Activated naive CD8-positive, alpha-beta T cell (primary cell): ENCODE measurements around the gene AGPS.

ENCODE experiments used
- H3K27ac Mint-ChIP-seq: one replicate; pipeline ENCODE4 v1.8.0; 2021; ENCODE audit warnings: mixed read lengths
- H3K27me3 Mint-ChIP-seq: one replicate; pipeline ENCODE4 v1.8.0; 2021; ENCODE audit warnings: mixed read lengths
- H3K36me3 Mint-ChIP-seq: one replicate; pipeline ENCODE4 v1.8.0; 2021; ENCODE audit warnings: mixed read lengths
- H3K4me1 Mint-ChIP-seq: one replicate; pipeline ENCODE4 v1.8.0; 2021; ENCODE audit warnings: low read depth, mixed read lengths
- H3K4me3 Mint-ChIP-seq: one replicate; pipeline ENCODE4 v1.8.0; 2021; ENCODE audit warnings: mild to moderate bottlenecking, mixed read lengths
- H3K9me3 Mint-ChIP-seq: one replicate; pipeline ENCODE4 v1.8.0; 2021; ENCODE audit warnings: low read depth, mixed read lengths

Gene AGPS

DNA sequence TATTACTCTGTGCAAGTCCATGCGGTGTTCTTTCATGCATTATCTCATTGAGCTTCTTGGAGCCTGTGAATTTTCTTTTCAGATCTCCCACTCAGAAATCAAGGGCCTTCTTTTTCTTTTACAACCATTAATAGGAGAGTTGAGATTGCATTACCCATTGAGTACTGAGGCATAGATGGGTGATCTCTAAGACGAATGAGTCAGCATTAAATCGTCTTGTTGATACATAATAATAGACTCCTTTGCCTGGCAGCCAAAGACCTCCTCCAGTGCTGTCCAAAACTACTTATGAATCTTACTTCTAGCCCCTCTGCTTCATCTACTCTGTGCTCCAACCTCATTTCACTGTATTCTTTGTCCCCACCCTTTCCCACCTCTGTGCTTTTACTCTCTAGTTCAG lies 180.5 kb downstream of the AGPS start:
- Mint-ChIP-seq H3K27me3 (peaks cover 1% of the 10 kb centered on the region), H3K4me3 (no peak overlapping the region), H3K9me3 (no peaks in the 10 kb centered on the region), H3K27ac (no peak overlapping the region), H3K36me3 (peaks cover 2% of the 10 kb centered on the region), H3K4me1 (no peaks in the 10 kb centered on the region)

DNA sequence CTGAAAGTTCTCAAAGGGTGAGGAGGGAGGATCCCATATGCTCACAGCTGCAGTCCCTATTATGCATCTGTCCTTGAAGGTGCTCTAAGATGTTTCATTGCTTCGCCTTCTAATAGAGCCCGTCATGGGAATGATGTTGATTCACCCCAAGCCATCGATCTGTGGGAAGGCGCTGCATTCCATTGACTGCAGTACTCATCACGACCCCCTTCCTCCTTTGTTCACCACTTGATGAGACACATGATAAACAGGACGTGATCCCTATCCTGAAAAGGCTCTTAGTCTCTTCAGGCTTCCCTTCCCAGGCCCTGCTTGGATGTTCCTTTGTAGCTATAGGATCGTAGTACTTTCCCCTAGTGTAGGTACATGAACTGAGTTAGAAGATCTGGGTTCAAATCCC lies 181.8 kb downstream of the AGPS start:
- no peaks in the 10 kb centered on the region for H3K9me3 Mint-ChIP-seq
- H3K27me3 Mint-ChIP-seq = peaks cover 1% of the 10 kb centered on the region
- no peak overlapping the region for H3K27ac Mint-ChIP-seq
- H3K4me1 Mint-ChIP-seq = no peaks in the 10 kb centered on the region
- no peaks in the 10 kb centered on the region for H3K36me3 Mint-ChIP-seq
- H3K4me3 Mint-ChIP-seq = no peak overlapping the region

DNA sequence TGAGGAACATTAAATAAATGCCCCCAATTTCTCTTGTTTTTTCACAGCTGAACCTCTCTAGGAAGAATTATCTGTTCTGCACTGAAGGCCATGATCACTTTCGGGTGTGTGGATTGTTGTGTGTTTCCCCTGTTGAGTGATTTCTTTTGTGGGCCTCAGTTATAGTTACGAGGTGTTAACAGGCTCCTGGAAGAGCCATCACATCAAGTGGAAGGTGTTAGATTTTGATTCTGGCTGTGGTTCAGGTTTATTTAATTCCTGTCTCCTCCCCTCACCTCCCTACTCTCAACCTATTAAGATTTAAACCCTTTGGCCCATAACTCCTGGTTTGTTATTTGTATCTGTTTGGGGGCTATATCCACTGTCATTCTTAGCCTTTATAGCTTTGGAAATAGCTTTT lies 182.8 kb downstream of the AGPS start:
- no peaks in the 10 kb centered on the region for H3K36me3 Mint-ChIP-seq
- H3K4me1 Mint-ChIP-seq = no peaks in the 10 kb centered on the region
- H3K27me3 Mint-ChIP-seq = peaks cover 1% of the 10 kb centered on the region
- H3K27ac Mint-ChIP-seq = no peak overlapping the region
- no peak overlapping the region for H3K4me3 Mint-ChIP-seq
- no peaks in the 10 kb centered on the region for H3K9me3 Mint-ChIP-seq

DNA sequence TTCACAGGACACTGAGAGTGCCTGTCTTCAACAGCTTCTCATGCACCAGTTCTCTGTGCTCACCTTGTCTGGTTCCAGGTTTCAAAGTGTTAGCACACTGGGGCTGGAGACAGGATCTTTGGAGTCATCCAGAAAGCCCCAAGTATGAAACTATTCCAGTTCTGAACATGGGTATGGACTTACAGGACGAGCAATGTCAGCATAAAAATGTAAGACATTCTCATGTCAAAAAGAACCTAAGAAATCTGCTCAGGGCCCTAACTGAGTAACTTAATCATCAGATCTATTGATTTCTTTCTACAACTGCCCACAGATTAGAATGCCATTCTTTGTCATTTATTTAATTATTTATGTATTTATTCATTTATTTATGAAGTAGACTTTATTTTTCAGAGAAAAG lies 184.5 kb downstream of the AGPS start:
- Mint-ChIP-seq H3K9me3 (no peaks in the 10 kb centered on the region), H3K27me3 (peaks cover 3% of the 10 kb centered on the region), H3K36me3 (peaks cover 2% of the 10 kb centered on the region), H3K4me1 (no peaks in the 10 kb centered on the region), H3K27ac (no peak overlapping the region), H3K4me3 (no peak overlapping the region)

DNA sequence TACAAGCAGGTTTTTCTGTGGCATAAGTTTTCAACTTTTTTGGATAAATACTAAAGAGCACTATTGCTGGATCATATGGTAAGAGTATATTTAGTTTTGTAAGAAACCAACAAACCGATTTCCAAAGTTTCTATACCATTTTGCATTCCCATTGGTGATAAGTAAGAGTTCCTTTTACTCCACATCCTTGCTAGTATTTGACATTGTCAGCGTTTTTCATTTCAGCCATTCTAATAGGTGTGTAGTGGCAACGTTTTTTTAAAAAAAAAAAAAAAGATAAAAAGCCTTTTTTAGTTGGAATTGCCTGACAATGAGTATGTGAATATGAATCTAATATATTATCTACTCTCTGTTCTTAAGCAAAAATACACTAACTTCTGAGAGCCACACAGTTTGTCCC lies 185.9 kb downstream of the AGPS start:
- Mint-ChIP-seq H3K4me3 (no peak overlapping the region), H3K9me3 (no peaks in the 10 kb centered on the region), H3K4me1 (no peaks in the 10 kb centered on the region), H3K36me3 (peaks cover 4% of the 10 kb centered on the region), H3K27me3 (peaks cover 6% of the 10 kb centered on the region), H3K27ac (no peak overlapping the region)

DNA sequence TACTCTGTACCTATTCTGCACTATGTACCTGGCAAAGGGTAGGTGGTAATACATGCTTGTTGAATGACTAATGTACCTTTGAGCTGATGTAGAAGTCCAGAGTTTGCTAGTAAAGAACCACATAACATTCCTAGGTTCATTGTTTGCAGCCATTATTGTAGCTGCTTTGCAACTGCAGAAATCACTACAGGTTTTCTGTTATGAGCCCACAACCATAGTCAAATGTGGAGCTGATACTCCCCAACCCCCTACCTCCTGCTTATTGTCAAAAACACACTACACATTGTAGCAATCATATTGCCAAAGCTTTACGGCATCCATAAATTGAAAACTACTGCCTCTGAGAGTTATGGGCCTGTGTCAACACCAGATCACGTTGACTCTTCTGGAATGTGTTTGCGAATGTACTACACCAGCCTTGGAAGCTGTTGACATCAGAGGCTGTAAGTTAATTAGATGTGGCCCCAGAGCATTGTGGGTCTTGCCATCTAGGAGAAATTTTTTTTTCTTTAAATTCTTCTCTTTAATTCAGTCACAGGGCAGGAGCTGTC lies 187.0 kb downstream of the AGPS start:
- no peaks in the 10 kb centered on the region for H3K9me3 Mint-ChIP-seq
- H3K4me3 Mint-ChIP-seq = no peak overlapping the region
- H3K36me3 Mint-ChIP-seq = peaks cover 4% of the 10 kb centered on the region
- H3K27ac Mint-ChIP-seq = no peak overlapping the region
- peaks cover 5% of the 10 kb centered on the region for H3K27me3 Mint-ChIP-seq
- H3K4me1 Mint-ChIP-seq = no peaks in the 10 kb centered on the region

DNA sequence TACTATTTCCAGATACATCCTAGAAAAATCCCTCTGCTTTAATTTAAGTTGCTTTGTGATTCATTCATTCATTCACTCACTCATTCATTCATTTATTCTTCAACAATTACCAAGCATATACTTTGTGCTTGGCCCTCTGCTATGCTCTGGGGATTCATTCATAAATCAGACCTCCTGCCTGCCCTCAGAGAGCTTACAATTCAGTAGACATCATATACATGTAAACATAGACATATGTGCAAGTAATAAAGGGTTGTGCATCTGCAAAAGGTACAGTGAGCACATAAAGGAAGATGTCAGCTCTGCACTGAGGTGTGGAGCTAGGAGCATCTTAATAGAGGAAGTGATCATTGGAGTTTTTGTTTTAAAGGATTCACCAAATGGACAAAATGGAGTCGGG lies 189.4 kb downstream of the AGPS start:
- H3K27ac Mint-ChIP-seq = no peak overlapping the region
- H3K27me3 Mint-ChIP-seq = peaks cover 5% of the 10 kb centered on the region
- H3K36me3 Mint-ChIP-seq = peaks cover 4% of the 10 kb centered on the region
- H3K9me3 Mint-ChIP-seq = no peaks in the 10 kb centered on the region
- no peaks in the 10 kb centered on the region for H3K4me1 Mint-ChIP-seq
- H3K4me3 Mint-ChIP-seq = no peak overlapping the region

DNA sequence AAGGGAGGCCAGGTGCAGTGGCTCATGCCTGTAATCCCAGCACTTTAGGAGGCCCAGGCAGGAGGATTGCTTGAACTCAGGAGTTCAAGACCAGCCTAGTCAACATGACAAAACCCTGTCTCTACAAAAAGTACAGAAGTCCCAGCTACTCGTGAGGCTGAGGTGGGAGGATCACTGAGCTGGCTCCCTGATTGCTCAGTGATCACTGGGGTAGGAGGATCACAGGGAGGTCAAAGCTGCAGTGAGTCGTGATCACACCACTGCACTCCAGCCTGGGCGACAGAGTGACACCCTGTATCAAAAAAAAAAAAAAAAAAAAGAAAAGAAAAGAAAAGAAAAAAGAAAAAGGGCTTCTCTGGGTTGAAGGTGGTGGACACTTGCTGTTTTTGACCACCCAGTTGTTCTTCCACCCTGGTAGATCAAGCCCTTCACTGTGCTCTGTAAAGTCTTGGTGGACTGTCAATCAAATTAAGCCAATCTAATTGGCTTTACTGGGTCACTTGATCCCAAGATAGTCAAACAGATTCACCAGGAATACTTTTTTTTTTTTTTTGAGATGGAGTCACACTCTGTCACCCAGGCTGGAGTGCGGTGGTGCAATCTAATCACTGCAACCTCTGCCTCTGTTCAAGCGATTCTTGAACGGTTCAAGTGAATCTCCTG lies 191.6 kb downstream of the AGPS start:
- Mint-ChIP-seq H3K4me1 (no peaks in the 10 kb centered on the region), H3K27me3 (peaks cover 5% of the 10 kb centered on the region), H3K27ac (no peak overlapping the region), H3K36me3 (peaks cover 4% of the 10 kb centered on the region), H3K9me3 (no peaks in the 10 kb centered on the region), H3K4me3 (no peak overlapping the region)

DNA sequence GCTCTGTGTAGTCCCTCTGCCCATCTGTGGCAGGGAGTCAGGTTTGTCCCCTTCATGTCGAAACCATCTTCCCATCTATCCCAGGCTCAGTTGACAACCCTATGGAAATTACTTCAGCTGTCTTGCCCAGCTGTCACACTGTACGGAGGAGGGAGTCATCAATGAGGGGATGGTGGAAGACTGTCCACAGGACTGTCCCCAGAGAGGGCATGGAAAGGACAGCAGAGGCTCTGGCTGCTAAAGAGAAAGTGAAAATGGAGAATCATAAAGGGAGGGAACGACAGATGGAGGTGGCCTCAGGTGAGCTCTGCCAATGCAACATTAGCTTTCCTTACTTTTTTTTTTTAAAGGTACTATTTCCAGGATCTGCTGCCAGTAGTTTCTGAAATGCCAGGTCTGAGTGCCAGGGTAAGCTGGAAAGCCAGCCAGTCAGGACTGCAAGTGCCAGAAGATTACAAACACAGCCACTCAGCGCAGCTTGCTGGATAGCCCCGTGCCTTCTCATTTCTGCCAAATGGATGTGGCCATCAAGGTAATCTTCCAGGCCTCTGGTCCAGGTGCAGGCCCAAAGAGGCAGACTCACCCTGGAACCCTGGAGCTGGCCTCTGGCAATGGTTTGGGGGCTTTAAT lies 192.8 kb downstream of the AGPS start:
- no peak overlapping the region for H3K27ac Mint-ChIP-seq
- H3K4me1 Mint-ChIP-seq = no peaks in the 10 kb centered on the region
- no peaks in the 10 kb centered on the region for H3K9me3 Mint-ChIP-seq
- no peak overlapping the region for H3K4me3 Mint-ChIP-seq
- H3K27me3 Mint-ChIP-seq = peaks cover 5% of the 10 kb centered on the region
- H3K36me3 Mint-ChIP-seq = peaks cover 4% of the 10 kb centered on the region

DNA sequence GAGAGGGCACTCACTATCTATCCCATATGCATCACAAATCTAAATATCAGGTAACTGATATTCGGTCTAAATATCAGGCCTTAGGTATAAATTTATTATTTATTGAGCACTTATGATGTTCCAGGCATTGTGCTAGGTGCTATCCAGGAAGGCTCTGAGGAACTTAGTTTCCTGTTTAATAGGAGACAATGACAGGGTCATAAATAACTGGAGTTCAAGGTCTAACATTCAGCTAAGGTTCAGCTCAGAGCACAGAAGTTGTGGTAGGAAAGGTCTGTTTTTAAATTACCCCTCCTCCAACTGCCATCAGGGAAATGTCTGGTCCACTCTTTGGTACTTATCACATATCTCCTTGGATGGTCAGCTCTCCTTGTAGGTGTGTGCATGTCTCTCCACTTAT lies 193.6 kb downstream of the AGPS start:
- Mint-ChIP-seq H3K9me3 (no peaks in the 10 kb centered on the region), H3K27me3 (peaks cover 6% of the 10 kb centered on the region), H3K4me1 (no peaks in the 10 kb centered on the region), H3K4me3 (no peak overlapping the region), H3K36me3 (peaks cover 4% of the 10 kb centered on the region), H3K27ac (no peak overlapping the region)

DNA sequence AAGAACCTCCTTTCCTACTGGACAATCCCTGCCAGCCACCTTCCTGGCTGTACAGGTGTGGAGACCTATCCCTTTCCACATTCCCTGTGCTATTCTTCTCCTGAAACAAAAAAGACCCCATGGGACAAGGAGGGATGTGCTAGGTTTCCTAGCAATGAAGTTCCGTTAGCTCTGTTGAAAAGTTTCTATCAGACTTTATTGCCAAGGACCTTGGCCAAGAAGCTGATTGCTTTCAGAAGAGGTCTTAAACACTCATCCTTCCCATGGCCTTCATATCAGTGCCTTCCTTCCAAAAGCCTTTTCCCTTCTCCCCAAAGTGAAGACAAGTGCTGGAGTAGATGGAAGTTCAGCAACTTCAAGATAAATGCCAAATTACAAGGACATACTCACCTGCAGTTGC lies 194.8 kb downstream of the AGPS start:
- H3K9me3 Mint-ChIP-seq = no peaks in the 10 kb centered on the region
- H3K4me3 Mint-ChIP-seq = no peak overlapping the region
- H3K4me1 Mint-ChIP-seq = no peaks in the 10 kb centered on the region
- H3K36me3 Mint-ChIP-seq = no peaks in the 10 kb centered on the region
- H3K27me3 Mint-ChIP-seq = peaks cover 2% of the 10 kb centered on the region
- H3K27ac Mint-ChIP-seq = no peak overlapping the region

DNA sequence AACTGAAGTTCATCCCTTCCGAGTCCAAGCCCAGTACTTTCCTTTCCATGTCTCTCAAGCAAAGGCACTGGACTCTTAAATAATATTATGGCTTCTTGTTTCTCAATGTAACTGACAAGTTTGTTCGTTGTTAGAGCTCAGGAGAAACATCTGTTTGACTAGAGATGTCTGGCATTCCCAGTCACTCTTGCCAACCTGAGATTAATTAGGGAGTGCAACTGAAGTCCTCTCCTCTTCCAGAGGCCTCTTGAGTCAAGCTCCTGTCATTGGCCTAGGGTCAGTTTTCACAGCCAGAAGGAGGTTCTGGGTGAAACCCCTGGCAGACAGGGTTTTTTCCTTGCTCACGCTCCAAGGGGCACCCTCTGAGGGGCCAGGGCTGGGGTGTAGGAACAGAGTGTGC lies 196.1 kb downstream of the AGPS start:
- no peaks in the 10 kb centered on the region for H3K36me3 Mint-ChIP-seq
- no peaks in the 10 kb centered on the region for H3K4me1 Mint-ChIP-seq
- no peak overlapping the region for H3K4me3 Mint-ChIP-seq
- H3K27ac Mint-ChIP-seq = no peak overlapping the region
- H3K27me3 Mint-ChIP-seq = peaks cover 5% of the 10 kb centered on the region
- no peaks in the 10 kb centered on the region for H3K9me3 Mint-ChIP-seq

DNA sequence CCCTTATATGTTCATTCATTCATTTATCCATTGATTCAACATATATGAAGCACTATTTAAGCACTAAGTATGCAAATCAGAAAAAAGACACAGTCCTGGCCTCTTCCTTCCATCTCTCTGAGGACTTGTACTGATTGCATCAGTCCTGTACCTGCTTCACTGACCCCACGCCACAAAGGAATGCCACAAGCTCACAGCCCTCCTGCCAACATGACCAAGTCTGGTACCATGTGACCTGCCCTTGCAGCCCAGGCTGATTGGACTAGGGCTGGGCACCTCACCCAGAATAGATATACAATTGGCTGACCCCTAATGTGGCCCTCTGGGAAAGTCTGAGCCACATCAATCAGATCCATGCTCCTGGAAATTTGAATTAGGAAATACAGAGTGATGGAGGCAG lies 196.6 kb downstream of the AGPS start:
- Mint-ChIP-seq H3K4me1 (no peaks in the 10 kb centered on the region), H3K27me3 (peaks cover 5% of the 10 kb centered on the region), H3K36me3 (no peaks in the 10 kb centered on the region), H3K27ac (no peak overlapping the region), H3K9me3 (no peaks in the 10 kb centered on the region), H3K4me3 (no peak overlapping the region)

DNA sequence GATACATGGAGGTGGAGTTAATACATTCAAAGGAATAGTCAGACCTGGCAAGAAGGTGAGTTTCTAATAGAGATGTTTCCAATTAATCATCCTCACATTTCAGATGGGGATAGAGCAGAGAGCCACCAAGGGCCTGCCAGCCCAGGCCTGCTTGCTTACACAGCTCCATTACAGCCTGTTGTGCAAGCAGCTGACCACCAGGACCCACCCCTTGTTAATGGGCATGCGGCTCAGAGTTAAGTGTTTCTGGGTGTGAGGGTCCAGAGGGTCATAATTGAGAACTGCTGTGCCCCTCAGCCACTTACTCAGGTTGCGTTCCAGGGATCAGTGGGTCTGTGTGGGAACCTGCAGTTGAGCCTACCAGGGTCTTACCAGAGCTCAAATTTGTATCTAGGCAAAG lies 199.8 kb downstream of the AGPS start:
- no peaks in the 10 kb centered on the region for H3K9me3 Mint-ChIP-seq

DNA sequence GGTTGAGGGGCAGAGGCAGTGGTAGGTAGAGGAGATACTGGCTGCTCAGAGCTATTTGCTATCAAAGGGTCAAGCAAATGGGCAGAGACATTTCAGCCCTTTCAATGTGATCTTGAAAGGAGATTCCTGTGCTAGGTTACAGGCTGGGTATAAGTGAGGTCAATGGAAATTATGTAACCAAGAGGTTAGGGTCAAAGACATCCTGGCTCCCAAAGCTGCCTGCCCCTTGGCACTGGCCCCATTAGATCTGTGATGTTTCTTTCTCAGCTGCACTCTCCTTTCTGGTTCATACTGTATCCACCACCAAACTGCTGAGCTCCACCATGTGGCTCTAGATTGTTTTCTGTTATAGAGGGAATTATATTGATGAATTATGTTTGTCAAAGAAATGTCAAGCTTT lies 200.4 kb downstream of the AGPS start:
- Mint-ChIP-seq H3K27ac (no peak overlapping the region), H3K4me3 (no peak overlapping the region), H3K36me3 (no peaks in the 10 kb centered on the region)

More for the DNA sequence above, 199.8 kb downstream of the AGPS start:
- no peaks in the 10 kb centered on the region for H3K4me1 Mint-ChIP-seq
- H3K27me3 Mint-ChIP-seq = peaks cover 5% of the 10 kb centered on the region
- no peak overlapping the region for H3K27ac Mint-ChIP-seq
- no peaks in the 10 kb centered on the region for H3K36me3 Mint-ChIP-seq
- H3K4me3 Mint-ChIP-seq = no peak overlapping the region

DNA sequence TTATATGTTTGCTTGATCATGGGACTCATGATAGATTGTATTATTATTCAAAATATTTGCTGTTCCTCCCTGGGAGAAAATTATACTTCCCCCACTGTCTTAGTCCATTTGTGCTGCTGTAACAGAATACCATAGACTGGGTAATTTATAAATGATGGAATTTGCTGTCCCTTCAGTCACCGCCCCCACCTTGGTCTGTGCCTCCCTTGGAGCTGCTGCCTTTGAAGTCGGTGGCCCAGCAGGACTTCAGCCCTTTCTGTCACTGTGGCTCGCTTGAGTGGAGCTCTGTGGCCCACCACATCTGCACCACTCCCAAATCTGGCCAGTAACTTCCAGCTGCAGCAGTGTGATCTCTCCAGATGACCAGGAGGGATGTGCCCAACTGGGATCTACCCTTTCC lies 200.8 kb downstream of the AGPS start:
- H3K4me1 Mint-ChIP-seq = no peaks in the 10 kb centered on the region
- peaks cover 7% of the 10 kb centered on the region for H3K27me3 Mint-ChIP-seq
- H3K4me3 Mint-ChIP-seq = no peak overlapping the region
- H3K9me3 Mint-ChIP-seq = no peaks in the 10 kb centered on the region
- H3K27ac Mint-ChIP-seq = no peak overlapping the region
- no peaks in the 10 kb centered on the region for H3K36me3 Mint-ChIP-seq

More for the DNA sequence above, 200.4 kb downstream of the AGPS start:
- Mint-ChIP-seq H3K9me3 (no peaks in the 10 kb centered on the region), H3K27me3 (peaks cover 5% of the 10 kb centered on the region), H3K4me1 (no peaks in the 10 kb centered on the region)
